Type B pancreatic cell (in vitro differentiated cells): ENCODE measurements around the gene KRT80. TPM values are rescaled to one million over a fixed set of nuclear protein-coding genes. Genes with fewer than 3 reads are reported as not detected.
A peak's percentile ranks its signal among the peaks of the same experiment; 100 is the strongest.

Experiments used
- DNase-seq: peaks from one replicate; pipeline ENCODE4 v3.0.0; 2021; ENCODE audit warnings: mixed read lengths; ENCODE audit not compliant: unreplicated experiment; ENCODE audit errors: extremely low spot score
- H3K27ac Mint-ChIP-seq: 2 replicates; pipeline ENCODE4 v1.8.0; 2021; ENCODE audit warnings: mild to moderate bottlenecking, mixed read lengths
- H3K27me3 Mint-ChIP-seq: 2 replicates; pipeline ENCODE4 v1.8.0; 2021; ENCODE audit warnings: mixed read lengths
- H3K36me3 Mint-ChIP-seq: 2 replicates; pipeline ENCODE4 v1.8.0; 2021; ENCODE audit warnings: mixed read lengths
- H3K4me1 Mint-ChIP-seq: one replicate; pipeline ENCODE4 v1.8.0; 2021; ENCODE audit warnings: mixed read lengths; ENCODE audit not compliant: unreplicated experiment
- H3K4me3 Mint-ChIP-seq: 2 replicates; pipeline ENCODE4 v1.8.0; 2021; ENCODE audit warnings: mild to moderate bottlenecking, mixed read lengths
- H3K9me3 Mint-ChIP-seq: 2 replicates; pipeline ENCODE4 v1.8.0; 2021; ENCODE audit warnings: mixed read lengths
- CTCF ChIP-seq: fragments of 200-600 bp; sonication (generic); conservative IDR thresholded peaks from 2 replicates; pipeline ENCODE4 v1.5.0; 2021; ENCODE audit warnings: antibody characterized with exemption, mild to moderate bottlenecking
- total RNA-seq: library from RNA; stranded (reverse); gene quantifications from 2 replicates; pipeline ENCODE4 v1.2.1, GENCODE V29; 2021; ENCODE audit warnings: low replicate concordance

The KRT80 gene
- total RNA-seq, 1 donor from 2014 or later, result 23.1 TPM

GRCh38 chr12:52184813-52185212 is 7.0 kb downstream of the KRT80 start:
- peaks cover 2% of the 10 kb centered on the region for H3K27me3 Mint-ChIP-seq
- no peak overlapping the region for H3K4me3 Mint-ChIP-seq
- peaks cover 23% of the 10 kb centered on the region for H3K4me1 Mint-ChIP-seq
- no peaks in the 10 kb centered on the region for H3K36me3 Mint-ChIP-seq
- no peak for TF ChIP-seq CTCF
- DNase-seq, result no peak
- peak overlapping the region; percentile 34 for H3K27ac Mint-ChIP-seq
- H3K9me3 Mint-ChIP-seq, result no peaks in the 10 kb centered on the region

DNA sequence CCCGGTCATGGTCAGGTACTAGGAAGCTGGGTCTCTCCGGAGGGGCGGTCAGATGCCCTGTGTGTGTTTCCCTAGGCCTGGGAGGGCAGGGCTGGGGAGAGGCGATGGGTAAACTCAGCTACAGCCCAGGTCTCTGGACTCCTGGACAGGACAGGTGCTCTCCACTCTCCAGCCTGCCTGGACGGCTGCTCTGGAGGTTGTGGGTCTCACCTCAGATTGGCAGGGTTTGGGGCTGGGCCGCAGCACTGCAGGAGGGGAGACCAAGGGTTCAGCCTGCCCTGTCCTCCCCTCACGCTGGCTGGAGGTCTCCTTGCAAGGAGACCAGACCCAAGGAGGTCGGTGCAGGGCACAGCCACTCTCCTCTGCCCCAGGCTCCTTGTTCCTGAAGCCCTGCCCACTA is 7.8 kb downstream of the KRT80 start:
- Mint-ChIP-seq H3K4me1 (peaks cover 25% of the 10 kb centered on the region), H3K27ac (peak overlapping the region; percentile 65), H3K9me3 (no peaks in the 10 kb centered on the region), H3K27me3 (peaks cover 2% of the 10 kb centered on the region), H3K4me3 (no peak overlapping the region), H3K36me3 (no peaks in the 10 kb centered on the region)
- TF ChIP-seq CTCF, result no peak
- DNase-seq, result no peak

GRCh38 chr12:52183544-52183910 is 8.3 kb downstream of the KRT80 start:
- H3K27ac Mint-ChIP-seq, result peak overlapping the region; percentile 65
- no peak for TF ChIP-seq CTCF
- no peaks in the 10 kb centered on the region for H3K9me3 Mint-ChIP-seq
- DNase-seq, result no peak
- H3K36me3 Mint-ChIP-seq, result no peaks in the 10 kb centered on the region
- H3K27me3 Mint-ChIP-seq, result peaks cover 2% of the 10 kb centered on the region
- no peak overlapping the region for H3K4me3 Mint-ChIP-seq
- H3K4me1 Mint-ChIP-seq, result peaks cover 25% of the 10 kb centered on the region

DNA sequence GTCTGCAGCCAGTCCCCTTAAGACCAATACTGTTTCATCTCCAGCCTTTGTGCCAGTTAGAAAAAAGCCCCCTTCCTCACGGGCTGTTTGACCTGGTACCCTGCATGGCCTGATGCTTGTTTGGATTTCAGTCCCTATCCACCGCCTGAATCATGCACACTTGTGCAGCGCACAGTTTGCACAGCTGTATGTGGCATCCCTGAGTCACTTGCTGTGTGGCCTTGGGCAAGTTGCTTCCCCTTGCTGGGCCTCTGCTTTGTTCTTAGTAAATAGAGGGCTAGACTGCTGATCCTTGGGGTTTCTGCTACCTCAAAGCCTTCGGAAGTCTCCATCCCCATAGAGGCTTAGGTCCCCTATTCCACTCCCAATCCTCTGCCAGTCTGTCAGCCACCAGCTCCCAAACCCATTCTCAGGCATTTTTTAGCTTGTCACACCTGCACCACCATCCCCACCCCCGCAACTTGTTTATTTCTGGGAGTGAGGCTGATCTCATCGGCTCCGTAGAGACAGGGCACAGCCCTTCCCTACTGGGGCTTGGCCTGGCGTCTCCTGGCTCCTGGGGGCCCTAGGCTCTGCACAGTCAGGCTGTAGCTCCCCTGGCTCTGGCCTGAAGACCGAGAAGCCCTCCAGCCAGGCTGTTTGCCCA is 8.8 kb downstream of the KRT80 start:
- H3K4me3 Mint-ChIP-seq, result no peak overlapping the region
- no peak for TF ChIP-seq CTCF
- H3K4me1 Mint-ChIP-seq, result peaks cover 25% of the 10 kb centered on the region
- peaks cover 2% of the 10 kb centered on the region for H3K27me3 Mint-ChIP-seq
- no peaks in the 10 kb centered on the region for H3K36me3 Mint-ChIP-seq
- H3K9me3 Mint-ChIP-seq, result no peaks in the 10 kb centered on the region
- DNase-seq, result no peak
- H3K27ac Mint-ChIP-seq, result peak overlapping the region; percentile 65

- Mint-ChIP-seq H3K9me3 (no peaks in the 10 kb centered on the region), H3K27ac (no peak overlapping the region), H3K4me1 (peaks cover 28% of the 10 kb centered on the region), H3K27me3 (peaks cover 2% of the 10 kb centered on the region), H3K4me3 (no peak overlapping the region), H3K36me3 (no peaks in the 10 kb centered on the region)
- TF ChIP-seq CTCF, result no peak
- DNase-seq, result no peak
Measured at GRCh38 chr12:52182384-52182783, 9.4 kb downstream of the KRT80 start.

GRCh38 chr12:52181746-52182145 is 10.1 kb downstream of the KRT80 start:
- Mint-ChIP-seq H3K27me3 (peaks cover 2% of the 10 kb centered on the region), H3K4me1 (peaks cover 32% of the 10 kb centered on the region), H3K9me3 (no peaks in the 10 kb centered on the region), H3K4me3 (no peak overlapping the region), H3K36me3 (no peaks in the 10 kb centered on the region), H3K27ac (peak overlapping the region; percentile 75)
- DNase-seq, result no peak
- no peak for TF ChIP-seq CTCF
